K562 (cell line): Measurements from ENCODE around the gene PHKB. TPM values are rescaled to one million over a fixed set of nuclear protein-coding genes. Genes with fewer than 3 reads are reported as not detected.

Experiments used
- ATAC-seq: fragments of 200-7000 bp; cut with Tn5 transposase; 3 replicates; pipeline ENCODE4 v1.9.1; 2020; ENCODE audit warnings: moderate library complexity
- BruUV-seq: library from RNA; stranded (reverse); fragments of 400-500 nt; replicated peaks from 2 replicates; lab custom pipeline; 2021; lab: Mats Ljungman, UMichigan
- CTCF ChIA-PET: fragments of 300-600 bp; formaldehyde crosslinking; extraction: SDS; loops from one replicate; lab custom pipeline; 2021; ENCODE audit warnings: low intra/inter-chr PET ratio; lab: Yijun Ruan, JAX
- POLR2A ChIA-PET: fragments of 300-600, 350-650 bp; sonication (Branson Sonifier 250); formaldehyde crosslinking; extraction: SDS; loops from one replicate; lab custom pipeline; 2021; ENCODE audit warnings: antibody characterized with exemption, inconsistent platforms; lab: Yijun Ruan, JAX
- DNase-seq, 4 experiments: peaks; one replicate each; pipeline versions ENCODE4 v3.0.0 to v3.0.0-alpha.2; 2011 to 2018; ENCODE audit warnings: low spot score in 3 of 4, mixed read lengths in 3 of 4; ENCODE audit errors: extremely low read depth in 1 of 4
- FAIRE-seq: peaks from 2 replicates; lab custom pipeline; 2011; peaks lifted over from hg19 to GRCh38; lab: Jason Lieb, UNC
- H2AFZ ChIP-seq: 2 replicates; pipeline ENCODE4 v1.6.0; 2011; ENCODE audit warnings: low read depth, low read length, control low read depth, inconsistent platforms
- H3K27ac ChIP-seq: fragments of 200-600 bp; 3 replicates; pipeline ENCODE4 v1.8.0; 2011; ENCODE audit warnings: low read depth, mild to moderate bottlenecking, control low read depth, inconsistent platforms, low read length, moderate library complexity, mixed read lengths; ENCODE audit errors: extremely low read depth
- H3K27me3 ChIP-seq, 2 experiments: fragments of 300-600 bp in 1 of 2; 2 replicates in 1 of 2; 3 replicates in 1 of 2; pipeline versions ENCODE4 v1.6.0 to v1.8.0; 2011; ENCODE audit warnings: inconsistent platforms in 2 of 2, low read length in 2 of 2, mild to moderate bottlenecking in 1 of 2, mixed read lengths in 1 of 2, moderate library complexity in 1 of 2; ENCODE audit not compliant: control insufficient read depth in 2 of 2, insufficient read depth in 2 of 2
- H3K36me3 ChIP-seq: fragments of 300-600 bp; 3 replicates; pipeline ENCODE4 v1.8.0; 2011; ENCODE audit warnings: mild to moderate bottlenecking, low read length, inconsistent platforms; ENCODE audit not compliant: control insufficient read depth, insufficient read depth
- H3K4me1 ChIP-seq, 2 experiments: fragments of 200-600 bp in 1 of 2; replicated peaks in 1 of 2; 2 replicates in 1 of 2; 3 replicates in 1 of 2; pipeline versions ENCODE4 v1.5.1 to v1.8.0; 2011; ENCODE audit warnings: inconsistent platforms in 2 of 2, low read length in 2 of 2, mild to moderate bottlenecking in 1 of 2, mixed read lengths in 1 of 2, moderate library complexity in 1 of 2; ENCODE audit not compliant: control insufficient read depth in 2 of 2, insufficient read depth in 2 of 2
- H3K4me2 ChIP-seq: 2 replicates; pipeline ENCODE4 v1.6.1; 2011; ENCODE audit warnings: low read length, control low read depth, inconsistent platforms, mixed read lengths; ENCODE audit not compliant: insufficient read depth
- H3K4me3 ChIP-seq: fragments of 200-600 bp; sonication (generic), shearing (Covaris generic); 2 replicates; pipeline ENCODE4 v1.5.1; 2016; ENCODE audit warnings: control low read depth, inconsistent platforms
- H3K79me2 ChIP-seq: fragments of 200-600 bp; 3 replicates; pipeline ENCODE4 v1.8.0; 2011; ENCODE audit warnings: low read length, inconsistent platforms; ENCODE audit not compliant: control insufficient read depth, insufficient read depth
- H3K9ac ChIP-seq, 2 experiments: 2 replicates each; pipeline versions ENCODE4 v1.6.0 to v1.6.1; 2011; ENCODE audit warnings: low read depth in 2 of 2, low read length in 2 of 2, control low read depth in 1 of 2, inconsistent platforms in 1 of 2, mild to moderate bottlenecking in 1 of 2, mixed read lengths in 1 of 2; ENCODE audit not compliant: insufficient read depth in 1 of 2
- H3K9me1 ChIP-seq: one replicate; pipeline ENCODE4 v1.6.0; 2011; ENCODE audit warnings: inconsistent platforms, mild to moderate bottlenecking, low read length, moderate library complexity; ENCODE audit not compliant: control insufficient read depth, insufficient read depth
- H3K9me3 ChIP-seq: replicated peaks from 2 replicates; pipeline ENCODE4 v1.5.1; 2011; ENCODE audit warnings: low read depth, low read length, inconsistent platforms; ENCODE audit not compliant: control insufficient read depth, insufficient read depth
- H4K20me1 ChIP-seq: replicated peaks from 2 replicates; pipeline ENCODE4 v1.6.1; 2011; ENCODE audit warnings: low read length, inconsistent platforms, mixed read lengths; ENCODE audit not compliant: control insufficient read depth, insufficient read depth
- CEBPG ChIP-seq, 3 experiments: fragments of 200-800 bp in 1 of 3; sonication (Bioruptor generic) in 1 of 3; sonication (generic) in 1 of 3; formaldehyde crosslinking in 1 of 3; IDR thresholded peaks in 2 of 3; conservative IDR thresholded peaks in 1 of 3; 2 replicates each; pipeline versions ENCODE4 v1.6.1 to v1.8.0; 2016 to 2022; ENCODE audit warnings: missing compliant biosample characterization in 2 of 3, missing genetic modification characterization in 2 of 3, mild to moderate bottlenecking in 1 of 3, missing genetic modification reagents in 1 of 3
- CREBBP ChIP-seq: IDR thresholded peaks from one replicate; pipeline ENCODE4 v1.6.1; 2012; ENCODE audit warnings: low read depth, mild to moderate bottlenecking, control low read depth, inconsistent platforms, low read length
- KLF16 ChIP-seq: IDR thresholded peaks from 2 replicates; pipeline ENCODE4 v1.6.1; 2016; ENCODE audit warnings: antibody characterized with exemption
- MXI1 ChIP-seq: IDR thresholded peaks from 2 replicates; pipeline ENCODE4 v1.6.1; 2011; ENCODE audit warnings: low read depth, mild to moderate bottlenecking, improper control_type of control experiment, low read length
- ZNF184 ChIP-seq: sonication (generic); formaldehyde crosslinking; IDR thresholded peaks from 2 replicates; pipeline ENCODE4 v1.5.0; 2020; ENCODE audit warnings: missing genetic modification reagents
- ZNF224 ChIP-seq: sonication (generic); formaldehyde crosslinking; IDR thresholded peaks from 2 replicates; pipeline ENCODE4 v1.8.0; 2022; ENCODE audit warnings: mild to moderate bottlenecking, missing genetic modification reagents
- ZNF318 ChIP-seq, 2 experiments: fragments of 450-650 bp; IDR thresholded peaks; 2 replicates each; pipeline ENCODE4 v1.6.1; 2016; ENCODE audit warnings: mild to moderate bottlenecking in 2 of 2, borderline replicate concordance in 1 of 2, low read depth in 1 of 2, moderate library complexity in 1 of 2
- WGBS: fragments of 100-300 bp; shearing (Covaris generic); methylation state at CpG from one replicate; pipeline ENCODE4 v1.1.6; 2016; ENCODE audit warnings: low coverage, mixed read lengths; ENCODE audit not compliant: insufficient coverage; ENCODE audit errors: missing lambda C conversion rate; 5-methylcytosine and 5-hydroxymethylcytosine counted together
- in situ Hi-C: fragments of 300-500 bp; cut with MboI; formaldehyde crosslinking; loops from 4 replicates; pipeline ENCODE4 v1.15.0; 2018; ENCODE audit warnings: inconsistent platforms, mixed read lengths
- intact Hi-C: fragments of 100-400 bp; cut with micrococcal nuclease; formaldehyde crosslinking; loops from 2 replicates; pipeline ENCODE4 v1.14.2; 2022
- polyA plus RNA-seq, 8 experiments: library from polyadenylated mRNA; depleted of rRNA in 4 of 8; stranded (reverse) in 5 of 8; unstranded in 3 of 8; fragments of >200 nt; fragmentation: Nextera tagmentation in 2 of 8; fragmentation: Illumina TruSeq in 1 of 8; extraction: Ambion mirVana in 2 of 8; extraction: Trizol in 1 of 8; gene quantifications; 2 replicates each; pipeline versions ENCODE4 v1.2.1 to v1.2.3, GENCODE V29; 2011 to 2014; ENCODE audit warnings: inconsistent platforms in 1 of 8, missing spikeins in 1 of 8
- total RNA-seq, 7 experiments: library from RNA; depleted of rRNA in 6 of 7; stranded (reverse); fragments of >200 nt in 6 of 7; fragmentation: Illumina TruSeq in 2 of 7; extraction: Trizol in 2 of 7; gene quantifications; 2 replicates each; pipeline versions ENCODE4 v1.2.1 to v1.2.3, GENCODE V29; 2011 to 2021; ENCODE audit warnings: low replicate concordance in 1 of 7

The PHKB gene
- total and polyA plus RNA-seq, 9 of the 15 experiments (the other 6 are each of a cell fraction or from before 2014, with no cell fraction given), result 24.7 to 92.3 (median 67.0) TPM

GRCh38 chr16:47612711-47613110 lies 151.6 kb downstream of the PHKB start:
- Histone ChIP-seq H3K27me3 (no peaks in the 10 kb centered on the region), H3K36me3 (peaks cover 36% of the 10 kb centered on the region), H3K4me3 (no peak overlapping the region), H3K27ac (no peak overlapping the region), H3K9me1 (no peaks in the 10 kb centered on the region), H4K20me1 (no peaks in the 10 kb centered on the region; the same call in 1 of the 2 replicates), H3K9me3 (no peaks in the 10 kb centered on the region), H3K9ac (no peak overlapping the region), H3K4me2 (no peak overlapping the region), H3K4me1 (no peaks in the 10 kb centered on the region), H2AFZ (no peak overlapping the region), H3K79me2 (no peaks in the 10 kb centered on the region; the same call in 1 of the 3 replicates)
- in situ Hi-C loops (no loop called here), intact Hi-C loops (no loop called here)
- WGBS, result 90% methylated on average over 2 of the region's 2 CpGs
- no peak for DNase-seq
- TF ChIP-seq CREBBP (no peak), ZNF224 (CRISPR knock-in tag) (no peak), MXI1 (no peak), ZNF184 (no peak)
- POLR2A ChIA-PET, result no interaction called here
- no peak for FAIRE-seq
- CTCF ChIA-PET, result no interaction called here
- BruUV-seq, result no TSS peak
- ATAC-seq, result no peak

- Histone ChIP-seq H3K4me3 (no peak overlapping the region), H3K27me3 (no peaks in the 10 kb centered on the region), H3K9me3 (no peaks in the 10 kb centered on the region), H3K79me2 (no peaks in the 10 kb centered on the region; the same call in 1 of the 3 replicates), H3K4me2 (no peak overlapping the region), H3K4me1 (no peaks in the 10 kb centered on the region), H3K9me1 (no peaks in the 10 kb centered on the region), H3K36me3 (peaks cover 36% of the 10 kb centered on the region), H3K9ac (no peak overlapping the region), H4K20me1 (no peaks in the 10 kb centered on the region; the same call in 1 of the 2 replicates), H3K27ac (no peak overlapping the region), H2AFZ (no peak overlapping the region)
- in situ Hi-C loops (no loop called here), intact Hi-C loops (no loop called here)
- ATAC-seq, result no peak
- WGBS, result 38% methylated on average over 1 of the region's 1 CpG
- ChIA-PET POLR2A (no interaction called here), CTCF (no interaction called here)
- BruUV-seq, result no TSS peak
- DNase-seq, result no peak
- no peak for FAIRE-seq
- TF ChIP-seq ZNF224 (CRISPR knock-in tag) (no peak), ZNF318 (IDR thresholded peaks at IDR 0.05; ENCODE audit: borderline replicate concordance in 1 of 2, low read depth in 1 of 2) (no peak), CEBPG (CRISPR knock-in tag; IDR thresholded peaks at IDR 0.05) (no peak), CEBPG (tag; conservative IDR thresholded peaks at IDR 0.05 in 1 of 2, IDR thresholded peaks at IDR 0.05 in 1 of 2) (no peak), KLF16 (no peak)
These were observed 152.1 kb downstream of the PHKB start for GRCh38 chr16:47613251-47613650.
